Mucosa of descending colon (tissue), 3 donors: ENCODE measurements around the gene DNAJC11. TPM values are rescaled to one million over a fixed set of nuclear protein-coding genes. Genes with fewer than 3 reads are reported as not detected.
"Not testable (repeated sequence)": the region's sequence is repeated elsewhere in the genome, so short reads cannot be mapped to it uniquely, and the experiment has no call there.

Experiments used
- ATAC-seq: fragments of 200-7000 bp; cut with Tn5 transposase; one replicate; pipeline ENCODE4 v1.9.1; 2020; ENCODE audit warnings: mild to moderate bottlenecking, moderate library complexity
- DNase-seq, 3 donors: peaks; one replicate each; pipeline ENCODE4 v3.0.0-alpha.2; 2020
- H3K36me3 ChIP-seq: fragments of 200-600 bp; one replicate; pipeline ENCODE4 v1.8.0; 2021; ENCODE audit warnings: low read depth, mild to moderate bottlenecking
- H3K4me1 ChIP-seq: fragments of 200-600 bp; one replicate; pipeline ENCODE4 v1.8.0; 2021; ENCODE audit warnings: low read depth, mild to moderate bottlenecking
- H3K4me3 ChIP-seq: fragments of 200-600 bp; one replicate; pipeline ENCODE4 v1.8.0; 2021; ENCODE audit warnings: mild to moderate bottlenecking
- H3K9me3 ChIP-seq: fragments of 200-600 bp; one replicate; pipeline ENCODE4 v1.8.0; 2021; ENCODE audit warnings: mild to moderate bottlenecking
- CTCF ChIP-seq: fragments of 200-600 bp; IDR thresholded peaks from one replicate; pipeline ENCODE4 v1.8.0; 2022; ENCODE audit warnings: antibody characterized with exemption, mild to moderate bottlenecking
- intact Hi-C, 2 donors: fragments of 100-400 bp; cut with DNase I in 1 of 2; cut with micrococcal nuclease in 1 of 2; formaldehyde crosslinking; loops; one replicate each; pipeline versions ENCODE4 v1.11.0 to v1.11.1; 2022; cut with DNase I, micrococcal nuclease
- long read RNA-seq, 2 donors: library from polyadenylated mRNA; unstranded; transcript quantifications; one replicate each; pipeline ENCODE4 v2.0.0, GENCODE V29; 2019 to 2021
- total RNA-seq, 3 donors: library from RNA; stranded (reverse); fragmentation: NEBNext Ultra II Directional in 2 of 3; extraction: Animal tissue kit (Norgen Biotek cat#: 25700) in 2 of 3; gene quantifications; one replicate each; pipeline versions ENCODE4 v1.2.1 to v1.2.4, GENCODE V29; 2021 to 2023
- donor health status: DM: no; HTN: no; CAD: no; lungs with moderate emphysema.
- donor health status: DM: no; HTN: no; CAD: no.
- donor health status: DM: no; HTN: yes; CAD: no.

DNAJC11 gene
- total RNA-seq, result 10 to 100 TPM; 71.1 to 89.0 (median 78.9) TPM
- long read RNA-seq, donor 1, transcript DNAJC11-201 (15 exons, 2,210 nt), result minor isoform, 6 of 162 reads
- long read RNA-seq, donor 1, transcript DNAJC11-202 (16 exons, 3,311 nt), result major isoform, 140 of 162 reads
- long read RNA-seq, donor 1, partial matches to known transcripts, result 7 of 162 reads
- long read RNA-seq, donor 1, other reads (novel, unspliced or antisense), result 9 of 162 reads
- long read RNA-seq, donor 2, transcript DNAJC11-202 (16 exons, 3,311 nt), result major isoform, 42 of 62 reads
- long read RNA-seq, donor 2, partial matches to known transcripts, result 13 of 62 reads
- long read RNA-seq, donor 2, other reads (novel, unspliced or antisense), result 6 of 62 reads

- no peaks in the 10 kb centered on the region for H3K9me3 ChIP-seq
- peaks cover 24% of the 10 kb centered on the region for H3K4me1 ChIP-seq
- intact Hi-C loops, result no loop called here
- DNase-seq, result peak; percentile 91 to 94 (median 92)
- TF ChIP-seq CTCF, result peak; percentile 100
- peak within 1 kb of the TSS; percentile 99 for H3K4me3 ChIP-seq
- no peaks in the 10 kb centered on the region for H3K36me3 ChIP-seq
- ATAC-seq, result peak; percentile 97
These were observed at the start of gene DNAJC11 for GRCh38 chr1:6701437-6702153. TSS of gene DNAJC11 (minus strand) at chr1:6701816. CDS start at chr1:6701800, 16 bp downstream.

GRCh38 chr1:6750490-6750889 lies 48.9 kb upstream of the DNAJC11 start:
- no peak overlapping the region for H3K4me3 ChIP-seq
- intact Hi-C loops, result no loop called here
- H3K9me3 ChIP-seq, result no peaks in the 10 kb centered on the region
- no peak for TF ChIP-seq CTCF
- H3K36me3 ChIP-seq, result no peaks in the 10 kb centered on the region
- DNase-seq, result no peak
- H3K4me1 ChIP-seq, result peaks cover 18% of the 10 kb centered on the region
- peak; percentile 82 for ATAC-seq

GRCh38 chr1:6747674-6748073 lies 46.1 kb upstream of the DNAJC11 start:
- peak; percentile 69 for ATAC-seq
- no peaks in the 10 kb centered on the region for H3K9me3 ChIP-seq
- no peak for DNase-seq
- no peaks in the 10 kb centered on the region for H3K36me3 ChIP-seq
- H3K4me3 ChIP-seq, result no peak overlapping the region
- TF ChIP-seq CTCF, result no peak
- H3K4me1 ChIP-seq, result peaks cover 18% of the 10 kb centered on the region
- intact Hi-C loops, result no loop called here

- DNase-seq (no peak), ATAC-seq (no peak)
- no peak for TF ChIP-seq CTCF
- intact Hi-C loops, result no loop called here
- Histone ChIP-seq H3K36me3 (no peaks in the 10 kb centered on the region), H3K4me1 (peaks cover 9% of the 10 kb centered on the region), H3K9me3 (no peaks in the 10 kb centered on the region), H3K4me3 (no peak overlapping the region)
These were observed 43.5 kb upstream of the DNAJC11 start for GRCh38 chr1:6745073-6745472.

- DNase-seq (peak in 2 of 3 donors; percentile 17 to 40), ATAC-seq (peak; percentile 45)
- H3K36me3 ChIP-seq, result no peaks in the 10 kb centered on the region
- intact Hi-C loops, result no loop called here
- no peak overlapping the region for H3K4me3 ChIP-seq
- H3K9me3 ChIP-seq, result no peaks in the 10 kb centered on the region
- H3K4me1 ChIP-seq, result peaks cover 5% of the 10 kb centered on the region
- no peak for TF ChIP-seq CTCF
These were observed 41.8 kb upstream of the DNAJC11 start for GRCh38 chr1:6743189-6744101.

- intact Hi-C loops, DNase-seq, H3K36me3 ChIP-seq, H3K4me1 ChIP-seq, ATAC-seq, H3K9me3 ChIP-seq, H3K4me3 ChIP-seq: not testable (repeated sequence)
These were observed 41.1 kb upstream of the DNAJC11 start for GRCh38 chr1:6742676-6743188.
